H1 (cell line): ENCODE results near the gene KRT76.

Source experiments
- CTCF ChIP-seq, 3 experiments: IDR thresholded peaks; 1 replicate in 2 of 3; 2 replicates in 1 of 3; pipeline versions ENCODE4 v1.5.1 to v1.6.1; 2011; ENCODE audit warnings: low read length in 3 of 3, mild to moderate bottlenecking in 3 of 3, inconsistent platforms in 2 of 3, low read depth in 1 of 3, moderate library complexity in 1 of 3; ENCODE audit not compliant: insufficient read depth in 1 of 3; ENCODE audit errors: control extremely low read depth in 1 of 3
- EZH2 ChIP-seq: fragments of 200-600 bp; sonication (generic); IDR thresholded peaks from 2 replicates; pipeline ENCODE4 v1.7.1; 2012; ENCODE audit warnings: low read depth, mild to moderate bottlenecking, moderate library complexity, low read length, inconsistent platforms; ENCODE audit not compliant: severe bottlenecking
- POLR2A ChIP-seq, 2 experiments: IDR thresholded peaks; 1 replicate in 1 of 2; 2 replicates in 1 of 2; pipeline ENCODE4 v1.6.1; 2011; ENCODE audit warnings: low read depth in 2 of 2, low read length in 2 of 2, mild to moderate bottlenecking in 2 of 2; ENCODE audit errors: control extremely low read depth in 1 of 2
- TEAD4 ChIP-seq: IDR thresholded peaks from 2 replicates; pipeline ENCODE4 v1.6.1; 2012; ENCODE audit warnings: low read depth, low read length, inconsistent platforms, mixed read lengths

GRCh38 chr12:52783563-52784316 is 6.6 kb upstream of the KRT76 start:
- TF ChIP-seq POLR2A (IDR thresholded peaks at IDR 0.05; ENCODE audit: control extremely low read depth in 1 of 2, low read depth in 2 of 2, low read length in 2 of 2) (no peak), CTCF (IDR thresholded peaks at IDR 0.05; ENCODE audit: control extremely low read depth in 1 of 3, insufficient read depth in 1 of 3, low read depth in 1 of 3, low read length in 3 of 3) (no peak), EZH2 (no peak), TEAD4 (no peak)
